Kidney capillary endothelial cell (primary cell): ENCODE measurements around the gene ZBTB7A.
"Not testable (repeated sequence)": the region's sequence is repeated elsewhere in the genome, so short reads cannot be mapped to it uniquely, and the experiment has no call there.

Source experiments
- DNase-seq: peaks from one replicate; pipeline ENCODE4 v3.0.0-alpha.2; 2018; ENCODE audit warnings: low spot score

Gene ZBTB7A

DNA sequence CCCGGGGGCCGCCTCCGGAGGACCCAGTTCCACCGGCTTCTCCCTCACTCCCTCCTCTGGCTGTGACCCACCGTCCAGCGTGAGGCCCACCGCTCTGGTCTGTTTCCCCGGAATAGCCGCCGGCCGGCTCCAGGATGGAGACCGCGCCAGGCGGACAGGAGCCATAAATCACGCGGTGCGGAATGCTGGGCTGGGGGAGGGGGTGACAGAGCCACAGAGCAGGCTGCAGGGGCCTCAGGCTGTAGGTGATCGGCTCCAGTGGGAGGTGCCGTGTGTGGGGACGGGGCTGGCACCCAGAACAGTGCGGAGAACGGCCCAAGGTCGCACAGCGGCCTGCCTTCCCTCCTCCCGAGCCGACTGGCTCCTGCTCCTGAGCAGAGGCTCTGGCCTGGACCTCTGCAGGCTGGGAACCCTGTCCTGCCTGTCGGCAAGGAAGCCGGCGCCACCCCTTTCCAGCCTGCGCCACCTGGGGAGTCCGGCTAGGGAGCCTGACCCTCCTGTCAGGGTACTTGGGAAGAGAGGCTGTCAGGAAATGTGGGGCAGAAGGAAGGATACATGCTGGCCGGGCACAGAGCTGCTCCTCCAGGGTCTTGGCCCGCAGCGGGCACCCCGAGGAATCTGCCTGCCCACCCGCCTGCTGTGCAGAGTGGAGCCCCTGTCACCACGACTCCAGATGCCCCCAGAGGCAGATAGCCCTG is 50.8 kb downstream of the ZBTB7A start:
- DNase-seq: peak; percentile 36

DNA sequence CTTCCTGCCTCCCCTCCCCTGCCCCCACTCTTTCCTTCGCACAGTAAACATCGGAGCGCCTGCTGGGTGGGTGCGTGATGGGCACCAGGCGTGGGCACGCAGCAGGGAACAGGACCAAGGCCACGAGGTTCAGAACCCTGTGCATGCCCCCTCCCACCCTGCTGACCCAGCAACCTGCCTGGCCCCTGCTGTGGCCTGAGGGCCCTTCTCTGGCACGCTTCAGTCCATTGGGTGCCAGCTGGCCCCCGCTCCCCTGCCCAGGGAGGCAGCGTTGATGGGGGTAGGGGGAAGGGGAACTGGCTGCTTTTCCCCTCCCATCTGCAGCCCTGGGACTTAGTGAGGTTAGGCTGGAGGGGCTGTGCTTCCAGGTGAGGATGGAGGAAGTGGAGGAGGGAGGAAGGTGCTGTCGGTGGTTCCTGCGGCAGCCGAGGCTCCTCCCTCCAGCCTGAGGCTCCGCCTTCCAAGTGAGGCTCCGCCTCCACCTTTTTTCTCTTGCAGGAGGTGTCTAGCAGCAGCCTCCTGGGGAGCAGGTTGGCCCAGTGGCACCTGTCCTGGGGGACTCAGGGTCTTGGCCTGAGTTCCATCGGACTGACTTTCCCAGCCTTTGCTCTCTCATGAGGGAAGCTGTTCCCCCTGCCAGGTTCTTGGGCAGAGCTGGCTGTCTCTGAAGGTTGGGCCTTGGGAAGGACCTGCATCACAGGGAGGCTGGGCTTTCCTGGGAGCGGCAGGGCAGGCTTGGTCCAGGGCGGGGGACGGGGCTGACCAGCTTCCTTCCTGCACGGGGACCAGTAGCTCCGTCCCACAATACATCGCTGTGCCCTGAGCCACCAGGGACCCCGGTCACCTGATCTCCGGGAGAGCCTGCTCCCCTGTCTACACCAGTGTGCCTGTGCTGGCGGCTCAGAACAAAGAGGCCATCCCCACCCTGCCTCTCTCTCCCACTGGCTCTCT is 51.9 kb downstream of the ZBTB7A start:
- DNase-seq: peak; percentile 72

DNA sequence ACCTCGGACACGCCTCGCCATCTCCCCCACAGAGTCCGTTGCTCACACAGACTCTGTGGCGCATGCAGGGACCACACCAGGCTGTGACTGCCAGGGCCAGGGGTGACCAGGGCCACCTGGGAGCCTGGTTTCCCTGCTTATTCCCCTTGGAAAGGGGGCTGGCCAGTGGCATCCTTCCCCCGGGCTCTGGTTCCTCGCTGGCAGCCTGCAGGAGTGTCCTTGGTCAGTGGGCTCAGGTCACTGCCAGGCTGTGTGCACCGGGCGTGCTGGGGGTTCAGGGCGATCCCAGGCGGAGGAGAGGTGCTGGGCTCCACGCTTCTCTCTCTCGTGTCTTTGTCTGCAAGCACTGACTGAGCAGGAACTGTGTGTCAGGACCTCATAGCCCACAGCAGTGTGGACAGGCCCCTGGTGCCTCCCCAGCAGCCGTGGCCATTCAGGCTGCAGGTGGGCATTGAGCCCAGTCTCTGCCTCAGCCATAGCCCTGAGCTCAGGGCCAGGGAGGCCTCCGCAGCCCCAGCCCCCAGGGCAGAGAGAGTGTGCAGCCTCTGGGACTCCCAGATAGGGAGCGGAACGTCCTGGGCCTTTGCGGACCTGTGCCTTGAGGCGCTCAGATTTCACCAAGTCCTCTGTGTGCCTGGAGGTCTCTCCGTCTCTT is 52.7 kb downstream of the ZBTB7A start:
- DNase-seq: no peak

DNA sequence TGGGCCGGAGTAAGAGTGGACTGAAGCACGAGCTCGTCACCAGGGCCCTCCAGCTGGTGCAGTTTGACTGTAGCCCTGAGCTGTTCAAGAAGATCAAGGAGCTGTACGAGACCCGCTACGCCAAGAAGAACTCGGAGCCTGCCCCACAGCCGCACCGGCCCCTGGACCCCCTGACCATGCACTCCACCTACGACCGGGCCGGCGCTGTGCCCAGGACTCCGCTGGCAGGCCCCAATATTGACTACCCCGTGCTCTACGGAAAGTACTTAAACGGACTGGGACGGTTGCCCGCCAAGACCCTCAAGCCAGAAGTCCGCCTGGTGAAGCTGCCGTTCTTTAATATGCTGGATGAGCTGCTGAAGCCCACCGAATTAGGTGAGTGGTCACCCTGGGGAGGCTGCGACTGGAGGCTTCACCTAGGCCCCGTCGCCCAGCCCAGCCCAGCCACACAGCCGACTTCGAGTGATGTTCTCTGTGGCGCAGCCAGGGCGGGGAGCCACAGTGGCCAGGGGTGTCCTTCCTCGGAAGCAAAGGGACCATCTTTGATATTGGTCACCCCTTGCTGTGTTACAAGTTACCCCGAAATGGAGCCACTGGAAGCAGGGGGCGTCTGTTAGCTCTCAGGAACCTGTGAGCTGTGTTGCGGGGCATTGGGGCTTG is 53.6 kb downstream of the ZBTB7A start:
- DNase-seq: no peak

DNA sequence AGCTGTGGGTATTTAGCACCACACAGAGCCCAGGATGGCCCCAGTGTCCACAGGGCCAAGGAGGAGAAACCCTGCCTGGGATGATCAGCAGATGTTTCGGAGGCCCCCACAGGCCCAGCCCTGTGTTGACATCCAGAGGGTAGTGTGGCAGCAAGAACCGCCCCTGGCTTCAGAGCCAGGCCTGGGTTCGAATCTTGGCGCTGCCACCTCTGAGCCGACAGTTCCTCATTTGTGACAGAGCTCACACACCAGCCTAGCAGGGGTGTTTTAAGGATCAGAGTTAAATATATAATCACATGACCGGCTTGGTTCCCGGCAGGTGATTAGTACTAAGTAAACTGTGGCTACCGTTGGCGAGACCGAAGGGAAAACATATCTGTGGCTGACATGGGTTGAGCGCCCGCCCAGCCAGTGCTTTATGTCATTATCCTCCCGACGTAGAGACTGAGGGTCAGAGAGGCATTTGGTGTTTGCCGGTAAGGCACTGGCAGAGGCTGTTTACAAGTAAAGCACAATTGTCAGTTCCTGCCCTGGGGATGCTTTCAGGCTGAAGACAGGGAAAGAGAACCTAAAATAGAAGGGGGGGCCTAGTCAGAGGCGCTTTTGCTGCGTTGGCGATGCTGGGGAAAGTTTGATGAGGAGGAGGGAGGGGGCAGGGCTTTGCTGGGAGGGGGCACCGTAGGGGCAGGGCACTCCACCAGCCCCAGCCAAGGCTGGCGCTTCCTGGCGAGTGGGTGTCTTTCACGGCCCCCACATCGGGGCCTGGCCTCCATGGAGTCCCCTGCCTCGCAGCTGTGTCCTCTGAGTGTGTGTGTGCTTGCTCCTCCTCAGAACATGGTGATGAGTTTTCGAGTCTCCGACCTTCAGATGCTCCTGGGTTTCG is 54.4 kb downstream of the ZBTB7A start:
- DNase-seq: no peak

DNA sequence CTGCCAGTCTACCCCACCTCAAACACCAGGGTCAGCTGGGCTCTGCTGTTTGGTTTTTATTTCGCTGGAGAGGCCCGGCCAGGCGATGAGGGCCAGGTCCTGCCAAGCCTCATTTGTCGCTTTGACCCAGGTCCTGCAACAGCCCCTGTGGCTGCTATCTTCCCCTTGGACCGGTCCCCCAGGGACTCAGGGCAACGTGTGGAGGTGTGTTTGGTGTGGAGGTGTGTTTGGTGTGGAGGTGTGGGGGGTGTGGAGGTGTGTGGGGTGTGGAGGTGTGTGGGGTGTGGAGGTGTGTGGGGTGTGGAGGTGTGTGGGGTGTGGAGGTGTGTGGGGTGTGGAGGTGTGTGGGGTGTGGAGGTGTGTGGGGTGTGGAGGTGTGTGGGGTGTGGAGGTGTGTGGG is 55.3 kb downstream of the ZBTB7A start:
- DNase-seq: not testable (repeated sequence)

DNA sequence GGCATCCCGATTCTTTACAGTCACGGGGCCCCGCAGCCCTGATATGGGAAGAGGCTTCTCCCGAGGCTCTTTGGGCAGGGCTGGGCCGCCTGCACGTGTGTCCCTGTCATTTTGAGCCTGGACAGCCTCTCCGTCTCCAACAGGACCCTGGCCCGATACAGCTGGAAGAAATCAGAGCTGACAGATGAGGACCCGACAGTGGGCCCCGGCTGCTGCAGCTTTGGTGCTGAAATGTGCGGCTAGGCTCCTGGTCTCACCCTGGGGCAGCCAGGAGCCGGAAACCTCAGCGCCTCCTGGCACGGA is 55.9 kb downstream of the ZBTB7A start:
- no peak for DNase-seq

DNA sequence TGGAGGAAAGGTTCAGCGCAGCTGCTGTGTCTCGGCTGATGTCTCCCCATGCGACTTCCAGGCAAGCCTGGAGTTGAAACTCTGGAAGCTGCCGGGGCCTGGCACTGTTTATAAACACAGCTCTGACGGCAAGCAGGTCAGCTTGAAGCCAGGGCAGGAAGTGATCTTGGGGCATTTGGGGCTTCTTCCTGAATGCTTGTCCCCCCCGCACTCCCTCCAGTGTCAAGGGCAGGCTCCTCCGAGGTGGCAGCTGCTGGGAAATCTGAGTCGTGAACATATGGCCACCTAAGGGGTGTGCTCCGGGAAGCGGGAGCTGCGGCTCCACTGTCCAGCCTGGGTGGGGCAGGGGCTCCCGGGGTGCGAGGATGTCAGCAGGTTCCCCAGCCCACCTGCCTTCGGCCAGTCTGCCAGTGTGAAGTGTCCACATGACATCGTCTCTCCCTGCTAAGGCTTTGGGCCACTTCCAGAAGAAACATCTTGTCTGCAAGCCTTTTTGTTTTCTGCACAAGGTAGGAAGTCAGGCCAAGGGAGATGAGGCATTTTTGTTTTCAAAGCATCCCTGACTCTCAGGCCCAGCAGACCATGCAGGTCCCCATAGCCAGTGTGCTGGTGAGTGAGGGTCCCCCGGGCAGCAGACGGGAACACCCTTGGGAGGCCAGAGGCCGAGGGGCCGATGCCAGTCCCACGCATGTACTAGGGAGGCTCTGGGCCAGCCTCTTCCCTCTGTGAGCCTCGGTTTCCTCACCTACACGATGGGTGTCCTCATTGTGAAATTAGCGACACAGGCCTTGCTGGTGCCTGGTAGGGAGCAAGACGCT is 56.5 kb downstream of the ZBTB7A start:
- no peak for DNase-seq

DNA sequence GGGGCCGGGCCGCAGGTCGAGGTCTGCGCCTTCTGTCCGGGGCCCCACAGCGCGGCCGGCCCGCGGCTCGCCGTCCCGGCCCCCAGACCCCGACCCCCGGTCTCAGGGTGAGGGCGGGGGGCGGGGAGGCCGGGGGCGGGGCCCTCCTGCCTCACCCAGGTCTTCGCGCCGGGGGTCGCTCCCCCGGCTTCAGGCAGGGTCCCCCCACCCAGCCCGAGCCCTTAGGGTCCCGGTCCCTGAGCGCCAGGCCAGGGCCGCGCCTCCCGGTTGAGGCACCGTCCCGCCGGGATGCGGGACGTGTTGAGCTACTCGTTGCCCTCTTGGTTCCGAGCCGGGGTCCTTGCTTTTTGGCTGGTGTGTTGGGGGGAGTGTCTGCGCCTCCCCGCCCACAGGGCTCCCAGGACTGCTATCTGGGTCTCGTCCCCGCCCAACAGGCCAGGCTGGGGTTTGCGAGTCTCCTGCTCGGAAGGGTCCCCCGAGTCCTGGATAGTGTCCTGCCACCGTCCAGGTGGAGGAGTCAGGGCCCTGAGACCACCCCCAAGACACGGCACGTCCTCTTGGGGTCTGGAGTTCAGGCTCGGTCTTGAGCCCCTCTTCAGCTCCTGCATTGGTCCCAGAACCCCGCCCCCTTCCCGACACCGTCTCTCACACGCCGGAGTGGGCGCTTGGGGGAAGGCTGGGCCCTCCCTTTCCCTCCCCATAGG is 58.7 kb downstream of the ZBTB7A start:
- no peak for DNase-seq

DNA sequence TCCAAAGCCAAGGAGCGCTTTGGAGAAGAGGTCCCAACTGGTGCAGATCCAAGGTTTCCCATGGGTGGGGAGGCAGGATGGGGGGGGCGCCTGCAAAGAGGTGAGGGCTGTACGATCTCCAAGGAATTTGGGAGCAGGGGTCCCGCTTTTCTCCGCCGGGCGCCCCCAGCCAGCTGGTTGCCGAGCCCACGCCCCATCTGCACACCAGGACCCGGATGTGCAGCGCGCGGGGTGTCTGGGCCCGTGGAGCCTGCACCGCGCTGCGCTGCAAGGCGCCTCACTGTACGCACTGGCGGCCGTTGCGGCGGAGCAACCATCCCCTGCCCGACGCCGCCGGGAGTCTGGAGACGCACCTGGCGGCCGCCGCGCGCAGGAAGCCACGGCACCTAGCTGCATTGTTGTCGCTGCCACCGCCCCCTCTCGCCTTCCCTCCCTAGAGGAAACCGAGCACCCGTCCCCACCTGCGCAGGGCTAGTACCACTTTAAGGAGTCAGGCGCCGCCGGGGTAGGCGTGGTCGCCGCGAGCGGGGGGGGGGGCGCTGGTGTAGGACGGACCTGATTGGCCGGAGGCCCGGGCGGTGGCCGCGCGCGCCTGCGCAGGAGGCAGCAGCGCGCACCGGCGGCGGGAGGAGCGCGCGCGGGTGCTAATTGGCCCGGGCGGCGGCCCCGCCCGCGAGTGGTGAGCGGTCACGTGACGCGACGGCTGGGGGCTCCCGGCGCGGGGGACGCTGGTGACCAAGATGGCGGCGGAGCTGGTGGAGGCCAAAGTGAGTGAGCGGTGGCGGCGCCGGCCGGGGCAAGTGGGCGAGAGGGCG is 59.5 kb downstream of the ZBTB7A start, which contains the start of gene PIAS4:
TSS of gene PIAS4 (plus strand) at position 716 of the 815 bp plus-strand sequence. CDS start at position 741, 25 bp downstream.
- DNase-seq: peak; percentile 95

DNA sequence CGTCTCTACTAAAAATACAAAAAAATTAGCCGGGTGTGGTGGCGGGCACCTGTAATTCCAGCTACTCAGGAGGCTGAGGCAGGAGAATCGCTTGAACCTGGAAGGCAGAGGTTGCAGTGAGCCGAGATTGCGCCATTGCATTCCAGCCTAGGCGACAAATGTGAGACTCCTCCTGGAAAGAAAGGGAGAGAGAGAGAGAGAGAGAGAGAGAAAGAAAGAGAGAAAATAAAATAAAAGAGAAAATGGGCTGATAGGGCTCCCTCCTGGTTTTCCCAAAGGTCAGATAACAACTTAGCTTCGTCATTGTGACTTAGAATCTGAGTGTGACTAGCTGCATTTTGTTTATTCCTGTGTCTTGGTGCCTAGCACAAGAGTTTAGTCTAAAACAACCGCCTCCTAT is 61.3 kb downstream of the ZBTB7A start:
- not testable (repeated sequence) for DNase-seq

DNA sequence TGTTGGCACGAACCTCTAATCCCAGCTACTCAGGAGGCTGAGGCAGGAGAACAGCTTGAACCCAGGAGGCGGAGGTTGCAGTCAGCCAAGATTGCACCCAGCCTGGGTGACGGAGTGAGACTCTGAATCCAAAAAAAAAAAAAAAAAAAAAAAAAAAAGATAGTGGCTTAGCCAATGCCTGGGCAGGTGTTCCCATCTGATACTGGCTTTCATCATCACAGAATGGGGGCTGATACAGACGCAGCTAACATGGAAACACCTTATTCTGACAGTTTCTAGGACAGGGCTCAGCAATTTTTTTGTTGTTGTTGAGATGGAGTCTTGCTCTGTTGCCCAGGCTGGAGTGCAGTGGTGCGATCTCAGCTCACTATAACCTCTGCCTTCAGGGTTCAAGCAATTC is 65.9 kb downstream of the ZBTB7A start:
- not testable (repeated sequence) for DNase-seq

DNA sequence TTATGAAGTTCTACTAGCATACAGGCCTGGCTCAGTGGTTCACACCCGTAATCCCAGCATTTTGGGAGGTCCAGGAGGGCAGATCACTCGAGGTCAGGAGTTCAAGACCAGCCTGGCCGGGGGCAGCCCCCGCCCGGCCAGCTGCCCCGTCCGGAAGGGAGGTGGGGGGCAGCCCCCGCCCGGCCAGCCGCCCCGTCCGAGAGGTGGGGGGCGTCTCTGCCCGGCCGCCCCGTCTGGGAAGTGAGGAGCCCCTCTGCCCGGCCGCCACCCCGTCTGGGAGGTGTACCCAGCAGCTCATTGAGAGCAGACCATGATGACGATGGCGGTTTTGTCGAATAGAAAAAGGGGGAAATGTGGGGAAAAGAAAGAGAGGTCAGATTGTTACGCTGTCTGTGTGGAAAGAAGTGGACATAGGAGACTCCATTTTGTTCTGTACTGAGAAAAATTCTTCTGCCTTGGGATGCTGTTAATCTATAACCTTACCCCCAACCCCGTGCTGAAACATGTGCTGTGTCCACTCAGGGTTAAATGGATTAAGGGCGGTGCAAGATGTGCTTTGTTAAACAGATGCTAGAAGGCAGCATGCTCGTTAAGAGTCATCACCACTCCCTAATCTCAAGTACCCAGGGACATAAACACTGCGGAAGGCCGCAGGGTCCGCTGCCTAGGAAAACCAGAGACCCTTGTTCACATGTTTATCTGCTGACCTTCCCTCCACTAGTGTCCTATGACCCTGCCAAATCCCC is 67.9 kb downstream of the ZBTB7A start:
- not testable (repeated sequence) for DNase-seq

DNA sequence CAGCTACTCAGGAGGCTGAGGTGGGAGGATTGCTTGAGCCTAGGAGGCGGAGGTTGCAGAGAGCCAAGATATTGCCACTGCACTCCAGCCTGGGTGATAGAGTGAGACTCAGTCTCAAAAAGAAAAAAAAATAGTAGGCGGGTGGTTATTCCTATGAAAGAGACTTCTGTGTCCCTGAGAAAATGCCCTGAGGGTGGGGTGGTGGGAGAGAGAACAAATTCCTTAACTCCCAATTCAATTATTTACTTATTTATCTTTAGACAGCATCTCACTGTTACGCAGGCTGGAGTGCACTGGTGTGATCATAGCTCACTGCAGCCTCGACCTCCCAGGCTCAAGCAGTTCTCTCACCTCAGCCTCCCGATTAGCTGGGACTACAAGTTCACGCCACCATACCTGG is 71.1 kb downstream of the ZBTB7A start:
- DNase-seq: no peak
